HG03103 (cell line): ENCODE measurements around the gene ZNF300.
"Not testable (repeated sequence)": the region's sequence is repeated elsewhere in the genome, so short reads cannot be mapped to it uniquely, and the experiment has no call there.

Experiments used
- ATAC-seq: cut with Tn5 transposase; IDR thresholded peaks from one replicate; pipeline ENCODE4 v1.9.1; 2021; ENCODE audit warnings: low read depth; ENCODE audit not compliant: unreplicated experiment

ZNF300 gene

DNA sequence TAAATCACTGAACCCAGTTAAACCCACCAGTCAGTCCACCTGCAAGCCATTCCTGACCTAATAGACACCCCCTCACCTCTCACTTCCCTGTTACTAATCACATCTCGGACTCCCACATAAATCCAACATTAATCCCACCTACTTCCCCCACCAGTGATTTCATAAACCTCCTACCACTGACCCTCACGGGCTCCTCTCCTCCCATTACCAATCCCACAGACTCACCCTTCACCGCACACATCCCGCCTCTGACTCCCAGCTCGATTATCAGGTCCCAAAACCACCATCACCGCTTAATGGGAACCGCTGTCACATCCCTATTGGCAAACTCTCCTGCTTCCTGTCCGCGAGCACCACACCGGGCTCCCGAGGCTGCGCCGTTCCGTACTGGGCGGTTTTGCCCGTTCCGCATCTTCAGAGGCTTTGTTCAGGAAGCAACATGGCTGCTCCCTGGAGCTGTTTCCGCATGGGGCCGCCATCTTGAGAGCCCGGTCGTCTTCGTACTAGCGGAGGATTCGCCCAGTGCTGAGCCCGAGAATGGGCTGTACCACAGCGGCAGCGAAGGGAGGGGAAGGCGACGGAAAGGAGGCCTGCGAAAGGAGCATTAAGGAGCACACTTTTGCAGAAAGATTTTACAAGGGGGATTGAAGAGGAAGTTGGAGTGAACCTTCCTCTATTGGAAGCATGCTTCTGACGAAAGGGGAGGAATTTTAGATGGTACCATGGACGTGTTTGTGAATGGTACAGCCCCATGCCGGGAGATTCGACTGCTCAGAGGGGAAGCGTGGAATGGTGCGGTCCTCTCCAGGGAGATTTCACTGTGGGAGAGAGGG, at the start of gene ZNF300:
TSS of gene ZNF300 (minus strand) at position 502 of the 833 bp plus-strand sequence. CDS start 1,825 bp downstream, outside the sequence.
- no peak for ATAC-seq

DNA sequence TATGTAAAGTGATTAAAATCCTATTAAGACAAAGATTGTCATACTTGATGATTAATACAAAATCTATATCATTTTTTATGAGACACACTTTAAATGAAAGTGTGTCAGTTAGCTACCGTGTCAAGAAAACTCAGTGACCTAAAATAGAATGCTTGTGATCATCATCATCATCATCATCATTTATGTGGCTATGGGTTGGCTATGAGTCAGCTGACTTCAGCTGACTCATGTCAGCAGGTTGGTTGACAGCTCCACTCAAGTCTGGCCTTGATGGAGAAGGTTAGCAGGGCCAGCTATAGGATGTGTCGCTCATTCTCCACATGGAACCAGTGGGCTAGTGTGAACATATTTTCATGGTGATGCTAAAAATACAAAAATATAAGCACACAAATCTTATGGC, 43.8 kb upstream of the ZNF300 start:
- ATAC-seq, result no peak

DNA sequence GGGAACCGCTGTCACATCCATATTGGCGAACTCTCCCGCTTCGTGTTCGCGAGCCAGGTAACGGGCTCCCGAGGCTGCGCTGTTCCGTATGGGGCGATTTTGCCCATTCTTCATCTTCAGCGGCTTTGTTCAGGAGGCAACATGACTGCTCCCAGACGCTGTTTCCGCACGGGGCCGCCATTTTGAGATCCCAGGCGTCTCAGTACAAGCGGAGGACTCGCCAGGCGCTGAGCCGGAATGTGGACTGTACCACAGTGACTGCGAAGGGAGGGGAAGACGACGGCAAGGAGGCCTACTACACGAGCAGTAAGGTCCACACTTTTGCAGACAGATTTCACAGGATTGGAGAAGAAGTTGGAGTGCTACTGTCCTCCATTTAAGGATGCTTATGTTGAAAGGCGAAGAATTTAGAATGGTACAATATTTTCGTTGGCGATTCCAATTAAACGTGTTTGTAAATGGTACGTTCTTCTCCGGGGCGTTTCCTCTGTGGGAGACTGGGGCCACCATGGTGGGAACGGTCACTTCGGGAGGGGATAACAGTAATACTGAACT, 41.6 kb upstream of the ZNF300 start:
- no peak for ATAC-seq

DNA sequence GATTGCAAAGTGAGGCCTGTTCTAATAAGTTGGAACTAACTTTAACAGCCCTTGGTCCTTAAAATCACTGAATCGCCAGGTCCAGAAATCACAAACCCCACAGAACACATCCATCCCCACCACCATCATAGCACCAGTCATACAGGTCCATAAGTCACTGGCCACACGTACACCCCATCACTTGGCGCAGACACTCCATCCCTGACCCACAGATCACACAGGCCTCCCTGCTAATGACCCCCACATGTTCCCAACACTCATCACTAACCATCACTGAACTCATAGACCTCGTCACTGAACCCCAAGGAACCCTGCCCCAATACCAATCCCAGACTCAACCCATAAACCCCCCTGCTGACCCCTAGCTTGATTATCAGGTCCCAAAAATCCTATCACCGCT, 41.2 kb upstream of the ZNF300 start:
- no peak for ATAC-seq

DNA sequence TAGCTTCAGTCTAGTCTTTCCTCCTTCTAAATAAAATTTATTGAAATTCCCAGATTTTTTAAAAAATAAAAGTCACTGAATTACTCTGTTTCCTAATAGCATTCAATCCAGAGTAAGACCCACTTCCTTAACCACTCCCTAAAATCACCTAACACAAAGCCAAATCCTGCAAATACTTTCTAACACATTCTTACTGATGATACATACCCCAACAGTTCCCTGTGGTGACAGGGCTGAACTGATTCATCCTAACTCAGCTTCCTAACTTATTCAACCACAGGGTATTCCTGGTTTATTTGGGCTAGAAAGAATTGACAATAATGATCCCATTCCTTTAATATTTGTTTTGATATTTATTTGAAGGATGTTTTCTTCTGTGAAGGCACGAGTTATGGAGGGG, 40.7 kb upstream of the ZNF300 start:
- no peak for ATAC-seq

DNA sequence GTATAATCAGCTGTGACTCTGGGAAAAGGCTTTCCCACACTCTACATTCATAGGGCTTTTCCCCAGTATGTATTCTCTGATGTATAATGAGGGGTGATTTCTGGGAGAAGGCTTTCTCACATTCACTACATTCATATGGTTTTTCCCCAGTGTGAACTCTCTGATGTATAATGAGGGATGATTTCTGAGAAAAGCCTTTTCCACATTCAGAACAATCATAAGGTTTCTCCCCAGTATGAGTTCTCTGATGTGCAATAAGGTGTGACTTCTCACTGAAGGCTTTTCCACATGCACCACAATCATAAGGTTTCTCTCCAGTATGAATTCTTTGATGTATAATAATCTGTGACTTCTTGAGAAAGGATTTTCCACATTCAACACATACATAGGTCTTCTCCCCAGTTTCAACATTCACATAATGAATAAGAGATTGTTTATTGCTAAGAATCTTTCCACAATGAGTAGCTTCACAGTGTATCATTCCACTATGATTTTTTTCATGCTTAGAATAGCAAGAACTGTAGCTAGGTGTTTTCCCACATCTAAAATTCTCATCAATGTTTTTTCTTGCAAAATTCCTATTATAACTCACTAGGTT, 26.7 kb upstream of the ZNF300 start:
- ATAC-seq, result no peak

DNA sequence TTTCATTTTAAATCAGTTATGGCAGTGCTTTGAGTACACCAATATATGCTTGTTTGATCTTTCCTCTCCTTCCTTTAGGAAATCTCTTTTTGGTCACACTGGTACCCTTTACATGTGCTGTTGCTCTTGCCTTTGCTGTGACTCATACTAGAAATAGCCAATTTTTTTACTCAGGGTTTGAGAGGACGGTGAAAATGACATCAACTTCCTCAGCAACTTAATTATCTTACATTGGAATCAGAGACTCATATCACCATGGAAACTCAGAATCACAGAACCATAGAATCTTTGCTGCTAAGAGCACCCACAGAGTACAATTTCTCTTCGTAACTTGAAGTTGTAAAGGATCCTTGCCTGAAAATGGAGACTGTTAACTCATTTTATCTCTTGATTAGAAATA, 13.8 kb upstream of the ZNF300 start:
- ATAC-seq, result no peak

DNA sequence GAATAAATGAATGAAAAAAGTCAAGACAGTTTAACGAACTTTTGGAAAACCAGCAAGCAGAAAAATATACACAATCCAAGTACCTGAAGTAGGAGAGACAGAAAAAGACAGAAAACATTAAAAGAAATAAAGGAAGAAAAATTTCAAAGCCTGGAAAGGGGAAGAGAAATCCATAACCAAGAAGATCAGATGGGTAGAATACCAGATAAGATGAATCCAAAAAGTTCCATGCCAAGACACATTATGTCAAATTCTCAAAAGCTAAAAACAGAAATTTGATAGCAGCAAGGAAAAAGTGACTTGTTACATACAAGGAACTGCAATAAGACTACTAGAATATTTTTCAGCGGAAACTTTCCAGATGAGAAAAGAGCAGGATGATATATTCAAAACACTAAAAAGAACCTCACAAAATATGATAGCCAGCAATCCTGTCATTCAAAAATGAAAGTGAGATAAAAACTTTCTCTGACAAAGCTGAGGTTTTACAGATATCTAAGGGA, 7.6 kb upstream of the ZNF300 start:
- no peak for ATAC-seq

DNA sequence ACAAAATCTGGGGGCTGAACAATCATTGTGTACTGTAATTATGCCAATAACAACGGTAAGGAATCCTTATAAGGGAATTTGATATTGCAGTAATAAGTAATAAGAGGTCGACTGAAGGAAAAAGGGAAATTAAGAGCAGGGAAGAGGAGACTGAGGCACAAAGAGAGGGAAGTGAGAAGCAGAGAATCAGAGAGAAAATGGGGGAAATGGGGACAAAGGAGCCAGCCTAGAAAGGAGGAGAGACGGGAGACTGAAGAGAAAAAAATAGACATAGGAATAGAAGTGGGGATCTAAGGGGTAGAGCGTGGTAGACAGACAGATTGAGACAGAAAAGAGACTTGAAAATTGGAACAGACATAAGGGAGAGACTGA, 518 bp upstream of the ZNF300 start:
- no peak for ATAC-seq

DNA sequence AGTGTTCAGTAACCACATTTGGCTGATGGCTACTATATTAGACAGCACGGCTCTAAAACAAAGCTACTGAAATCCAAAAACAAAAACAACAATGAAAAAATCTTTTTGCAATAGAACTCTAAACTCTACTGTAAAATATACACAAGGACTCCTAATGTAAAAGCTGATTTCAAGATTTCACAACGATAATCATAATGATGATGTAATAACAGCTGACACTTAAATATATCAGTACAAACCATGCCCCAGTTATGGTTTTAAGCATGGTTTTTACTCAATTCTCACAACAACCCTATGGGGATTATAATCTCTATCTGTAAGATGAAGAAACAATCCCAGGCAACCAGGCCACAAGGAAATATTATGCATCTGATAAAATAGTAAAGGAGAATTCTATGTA, 3.3 kb downstream of the ZNF300 start:
- ATAC-seq, result no peak

DNA sequence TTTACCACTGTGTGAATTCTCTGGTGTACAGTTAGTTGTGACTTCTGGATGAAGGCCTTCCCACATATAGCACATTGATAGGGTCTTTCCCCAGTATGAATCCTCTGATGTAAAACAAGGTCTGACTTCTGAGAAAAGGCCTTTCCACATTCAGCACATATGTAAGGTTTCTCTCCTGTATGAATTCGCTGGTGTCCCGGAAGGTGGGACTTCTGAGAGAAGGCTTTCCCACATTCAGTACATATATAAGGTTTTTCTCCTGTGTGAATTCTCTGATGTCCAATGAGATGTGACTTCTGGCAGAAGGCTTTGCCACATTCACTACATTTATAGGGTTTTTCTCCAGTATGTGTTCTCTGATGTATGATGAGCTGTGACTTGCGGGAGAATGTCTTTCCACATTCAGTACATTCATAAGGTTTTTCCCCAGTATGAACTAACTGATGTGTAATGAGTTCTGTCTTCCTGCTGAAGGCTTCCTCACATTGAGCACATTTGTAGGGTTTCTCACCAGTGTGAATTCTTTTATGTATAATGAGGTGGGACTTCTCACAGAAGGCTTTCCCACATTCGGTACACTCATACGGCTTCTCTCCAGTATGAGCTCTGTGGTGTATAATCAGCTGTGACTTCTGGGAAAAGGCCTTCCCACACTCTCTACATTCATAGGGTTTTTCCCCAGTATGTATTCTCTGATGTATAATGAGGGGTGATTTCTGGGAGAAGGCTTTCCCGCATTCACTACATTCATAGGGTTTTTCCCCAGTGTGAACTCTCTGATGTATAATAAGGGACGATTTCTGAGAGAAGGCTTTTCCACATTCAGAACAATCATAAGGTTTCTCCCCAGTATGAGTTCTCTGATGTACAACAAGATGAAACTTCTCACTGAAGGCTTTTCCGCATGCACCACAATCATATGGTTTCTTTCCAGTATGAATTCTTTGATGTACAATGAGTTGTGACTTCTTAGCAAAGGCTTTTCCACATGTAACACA, 9.1 kb downstream of the ZNF300 start:
- ATAC-seq, result no peak

DNA sequence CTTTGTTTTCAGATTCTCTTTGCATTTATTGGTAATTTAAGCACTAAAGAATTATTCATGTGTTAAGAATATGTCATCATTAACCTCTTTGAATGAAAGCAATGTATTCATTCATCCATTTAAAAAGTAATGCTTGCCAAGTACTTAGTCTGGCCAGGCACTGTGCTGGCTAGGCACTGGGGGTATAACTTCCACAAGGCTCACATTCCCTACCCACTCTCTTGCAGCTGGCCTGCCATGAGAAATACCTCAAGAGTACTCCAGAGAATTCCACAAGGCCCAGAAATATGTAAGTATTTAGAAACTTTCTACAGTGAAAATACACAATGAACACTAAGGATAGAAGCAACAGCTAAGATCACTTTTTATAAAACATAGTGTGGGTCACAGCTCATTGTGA, 25.4 kb downstream of the ZNF300 start:
- ATAC-seq, result no peak

DNA sequence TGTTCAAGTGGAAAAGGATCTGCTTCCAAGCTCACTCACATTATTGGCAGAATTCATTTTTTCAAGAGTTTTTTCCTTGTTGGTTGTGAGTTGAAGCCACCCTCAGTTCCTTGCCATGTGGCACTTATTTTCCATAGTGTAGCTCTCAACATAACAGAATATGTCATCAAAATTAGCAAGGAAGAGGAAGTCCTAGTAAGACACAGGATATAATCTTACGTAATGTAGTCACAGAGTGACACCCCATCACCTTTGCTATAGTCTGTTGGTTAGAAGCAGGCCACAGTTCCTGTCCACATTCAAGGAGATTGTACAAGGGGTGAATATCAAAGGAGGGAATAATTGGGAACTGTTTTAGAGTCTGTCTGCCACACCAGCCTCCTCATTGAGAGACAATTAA, 42.7 kb downstream of the ZNF300 start:
- no peak for ATAC-seq

DNA sequence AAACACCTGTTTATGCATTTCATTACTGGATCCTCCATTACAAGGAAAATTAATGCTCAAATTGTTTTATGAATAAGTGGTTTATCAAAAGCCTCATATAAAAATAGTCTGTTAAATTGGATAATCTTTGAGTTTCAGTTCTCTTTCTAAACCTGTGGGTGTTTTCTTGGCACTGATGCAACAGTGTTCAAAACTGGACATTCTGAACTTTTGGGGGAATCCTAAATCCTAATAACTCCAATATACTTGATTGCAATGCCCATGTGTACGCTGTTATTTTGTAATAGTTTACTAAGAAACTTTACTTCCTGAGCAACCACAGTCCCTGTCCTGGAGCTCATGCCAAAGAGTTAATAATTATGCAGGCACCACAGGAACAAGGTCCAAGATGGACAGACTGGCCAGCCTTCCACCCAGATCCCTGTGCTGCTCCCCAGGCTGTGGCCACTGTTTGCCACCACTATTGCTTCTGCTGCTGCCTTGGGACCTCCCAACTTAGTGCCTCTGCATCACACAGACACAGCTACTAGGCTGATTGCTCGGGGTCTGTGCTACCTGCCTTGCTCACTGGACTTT, 44.4 kb downstream of the ZNF300 start:
- ATAC-seq, result no peak

DNA sequence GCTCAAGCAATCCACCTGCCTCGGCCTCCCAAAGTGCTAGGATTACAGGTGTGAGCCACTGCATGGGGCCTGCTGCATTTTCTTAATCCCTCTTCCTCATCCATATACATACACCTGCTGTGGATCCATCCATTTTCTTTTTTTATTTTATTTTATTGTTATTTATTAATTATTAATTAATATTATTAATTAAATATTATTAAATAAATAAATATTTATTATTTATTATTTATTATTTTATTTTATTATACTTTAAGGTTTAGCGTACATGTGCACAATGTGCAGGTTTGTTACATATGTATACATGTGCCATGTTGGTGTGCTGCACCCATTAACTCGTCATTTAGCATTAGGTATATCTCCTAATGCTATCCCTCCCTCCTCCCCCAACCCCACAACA, 48.1 kb downstream of the ZNF300 start:
- not testable (repeated sequence) for ATAC-seq

DNA sequence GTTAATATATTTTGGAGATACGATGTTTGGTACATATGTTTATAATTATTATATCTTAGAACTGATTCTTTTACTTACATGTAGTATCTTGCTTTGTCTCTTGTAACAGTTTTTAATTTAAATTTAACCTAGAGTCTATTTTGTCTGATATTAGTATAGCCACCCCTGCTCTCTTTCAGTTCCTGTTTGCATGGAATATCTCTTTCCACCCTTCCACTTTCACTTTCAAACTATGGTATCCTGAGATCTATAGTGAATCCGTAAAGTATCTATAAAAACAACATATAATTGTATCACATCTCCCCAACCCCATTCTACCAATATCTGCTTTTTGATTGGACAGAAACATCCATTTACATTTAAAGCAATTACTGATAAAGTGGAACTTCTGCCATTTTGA, 51.2 kb downstream of the ZNF300 start:
- ATAC-seq, result no peak

DNA sequence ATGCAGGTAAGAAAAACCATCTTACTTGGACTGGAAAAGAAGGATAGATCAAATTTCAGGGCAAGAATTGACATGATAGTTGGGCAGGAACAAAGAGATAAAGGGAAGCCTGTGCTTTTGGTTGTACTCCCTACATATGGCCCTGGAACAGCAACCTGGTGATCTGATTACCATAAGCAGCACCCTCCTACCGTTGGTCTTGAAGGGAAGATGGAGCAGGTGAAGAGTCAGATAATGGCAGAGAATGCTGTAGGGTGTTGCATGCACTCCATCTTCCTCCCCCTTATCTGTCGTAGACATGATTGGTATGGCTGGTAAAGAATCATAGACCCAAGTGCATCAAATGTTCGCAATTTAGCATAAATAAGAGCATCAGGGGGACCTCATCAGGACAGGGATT, 53.7 kb downstream of the ZNF300 start:
- ATAC-seq, result no peak

DNA sequence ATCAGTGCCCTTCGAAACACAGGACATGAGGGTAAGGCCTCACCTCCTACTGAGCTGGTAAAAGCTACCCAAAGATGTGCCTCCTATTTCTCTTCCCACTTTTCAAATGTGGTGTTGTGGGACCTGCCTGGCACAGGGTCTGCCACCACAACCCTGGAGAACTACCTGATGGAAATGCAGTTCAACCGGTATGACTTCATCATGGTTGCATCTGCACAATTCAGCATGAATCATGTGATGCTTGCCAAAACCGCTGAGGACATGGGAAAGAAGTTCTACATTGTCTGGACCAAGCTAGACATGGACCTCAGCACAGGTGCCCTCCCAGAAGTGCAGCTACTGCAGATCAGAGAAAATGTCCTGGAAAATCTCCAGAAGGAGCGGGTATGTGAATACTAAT, 56.5 kb downstream of the ZNF300 start:
- no peak for ATAC-seq

DNA sequence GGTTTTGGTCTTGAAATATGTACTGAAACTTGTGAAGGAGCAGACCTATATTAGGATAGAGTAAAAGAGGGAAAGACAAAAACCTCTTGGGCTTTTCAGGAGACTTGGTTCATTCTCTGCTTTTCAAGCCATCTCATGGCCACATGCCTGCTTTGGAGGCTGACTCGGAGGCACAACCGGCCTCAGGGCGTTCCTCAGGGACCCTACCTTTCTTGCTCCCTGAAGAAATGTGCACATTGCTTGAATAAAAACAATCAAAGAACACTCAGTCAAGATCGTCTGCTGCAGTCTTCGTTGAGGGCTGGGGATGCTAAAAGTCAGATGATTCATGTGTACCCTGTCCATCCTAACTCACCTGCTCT, 57.5 kb downstream of the ZNF300 start:
- ATAC-seq, result no peak

DNA sequence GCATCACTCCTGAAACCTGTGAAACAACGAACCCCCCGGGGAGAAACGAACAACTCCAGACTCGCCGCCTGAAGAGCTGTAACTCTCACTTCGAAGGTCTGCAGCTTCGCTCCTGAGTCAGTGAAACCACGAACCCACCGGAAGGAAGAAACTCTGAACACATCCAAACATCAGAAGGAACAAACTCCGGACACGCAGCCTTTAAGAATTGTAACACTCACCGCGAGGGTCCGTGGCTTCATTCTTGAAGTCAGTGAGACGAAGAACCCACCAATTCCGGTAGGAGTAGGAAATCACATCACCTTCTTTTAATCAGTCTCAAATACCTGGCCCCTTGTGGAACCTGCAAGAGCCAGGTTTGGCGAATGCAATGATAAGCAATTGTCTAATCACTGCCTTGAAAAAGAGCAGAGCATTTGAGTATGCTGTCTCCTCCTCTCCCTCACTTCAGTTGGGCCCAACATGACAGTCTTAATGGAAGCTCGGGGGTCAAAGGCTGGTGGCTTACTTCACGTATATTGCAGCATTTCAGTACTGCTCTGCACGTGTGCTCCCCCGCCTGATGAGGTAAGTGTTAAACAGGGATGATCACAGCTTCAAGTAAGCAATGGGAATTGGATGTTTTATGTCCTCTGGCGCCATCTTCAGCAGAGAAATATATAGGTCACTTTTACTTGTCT, 58.0 kb downstream of the ZNF300 start:
- ATAC-seq, result peak; percentile 87
